ENCODE results near the gene JAKMIP2. TPM values are rescaled to one million over a fixed set of nuclear protein-coding genes. Genes with fewer than 3 reads are reported as not detected.

Gene JAKMIP2
- total and polyA plus RNA-seq, 9 donors = 0.10 to 7.0 (median 0.24) TPM

GRCh38 chr5:147708708-147709107 lies 73.8 kb downstream of the JAKMIP2 start:
- no peak for DNase-seq
- intact Hi-C loops (cut with DNase I) = no loop called here
- Histone ChIP-seq H3K36me3 (no peaks in the 10 kb centered on the region), H3K4me3 (no peak overlapping the region), H3K27ac (no peak overlapping the region), H3K27me3 (no peaks in the 10 kb centered on the region), H3K9me3 (no peaks in the 10 kb centered on the region), H3K4me1 (ENCODE audit: insufficient read depth) (no peaks in the 10 kb centered on the region)
- TF ChIP-seq, protein P1, sequence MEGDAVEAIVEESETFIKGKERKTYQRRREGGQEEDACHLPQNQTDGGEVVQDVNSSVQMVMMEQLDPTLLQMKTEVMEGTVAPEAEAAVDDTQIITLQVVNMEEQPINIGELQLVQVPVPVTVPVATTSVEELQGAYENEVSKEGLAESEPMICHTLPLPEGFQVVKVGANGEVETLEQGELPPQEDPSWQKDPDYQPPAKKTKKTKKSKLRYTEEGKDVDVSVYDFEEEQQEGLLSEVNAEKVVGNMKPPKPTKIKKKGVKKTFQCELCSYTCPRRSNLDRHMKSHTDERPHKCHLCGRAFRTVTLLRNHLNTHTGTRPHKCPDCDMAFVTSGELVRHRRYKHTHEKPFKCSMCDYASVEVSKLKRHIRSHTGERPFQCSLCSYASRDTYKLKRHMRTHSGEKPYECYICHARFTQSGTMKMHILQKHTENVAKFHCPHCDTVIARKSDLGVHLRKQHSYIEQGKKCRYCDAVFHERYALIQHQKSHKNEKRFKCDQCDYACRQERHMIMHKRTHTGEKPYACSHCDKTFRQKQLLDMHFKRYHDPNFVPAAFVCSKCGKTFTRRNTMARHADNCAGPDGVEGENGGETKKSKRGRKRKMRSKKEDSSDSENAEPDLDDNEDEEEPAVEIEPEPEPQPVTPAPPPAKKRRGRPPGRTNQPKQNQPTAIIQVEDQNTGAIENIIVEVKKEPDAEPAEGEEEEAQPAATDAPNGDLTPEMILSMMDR (IDR thresholded peaks at IDR 0.05) = no peak
- no peak for TF ChIP-seq POLR2A (IDR thresholded peaks at IDR 0.05)
- TF ChIP-seq EP300 (IDR thresholded peaks at IDR 0.05) = no peak
- WGBS, 3 donors = 44 to 53% (median 49%) methylated on average over 2 of the region's 2 CpGs

DNA sequence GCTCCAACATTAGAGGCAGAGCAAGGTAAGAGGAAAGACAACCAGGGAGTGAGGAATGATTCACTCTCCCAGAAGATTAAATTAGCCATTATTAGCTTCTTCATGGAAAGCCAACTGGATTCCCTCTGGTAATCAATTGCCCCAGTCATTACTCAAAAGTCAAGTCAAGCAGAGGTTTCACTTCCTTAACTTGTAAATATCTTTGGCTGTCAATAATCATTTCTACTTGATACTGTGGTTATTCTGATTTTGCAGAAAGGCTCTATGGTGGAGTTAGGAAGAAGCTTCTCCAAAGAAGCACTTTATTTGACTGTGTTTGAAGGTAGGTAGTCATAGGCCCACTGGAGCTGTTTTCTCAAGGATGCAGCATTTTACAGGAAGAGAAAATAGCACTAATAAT lies 78.0 kb downstream of the JAKMIP2 start:
- DNase-seq = no peak
- Histone ChIP-seq H3K9me3 (no peaks in the 10 kb centered on the region), H3K4me3 (no peak overlapping the region), H3K27ac (no peak overlapping the region), H3K4me1 (ENCODE audit: insufficient read depth) (no peaks in the 10 kb centered on the region), H3K36me3 (no peaks in the 10 kb centered on the region), H3K27me3 (no peaks in the 10 kb centered on the region)
- intact Hi-C loops (cut with DNase I) = no loop called here
- TF ChIP-seq POLR2A (IDR thresholded peaks at IDR 0.05) (no peak), EP300 (IDR thresholded peaks at IDR 0.05) (no peak)
- TF ChIP-seq, protein P1 (IDR thresholded peaks at IDR 0.05) = no peak

DNA sequence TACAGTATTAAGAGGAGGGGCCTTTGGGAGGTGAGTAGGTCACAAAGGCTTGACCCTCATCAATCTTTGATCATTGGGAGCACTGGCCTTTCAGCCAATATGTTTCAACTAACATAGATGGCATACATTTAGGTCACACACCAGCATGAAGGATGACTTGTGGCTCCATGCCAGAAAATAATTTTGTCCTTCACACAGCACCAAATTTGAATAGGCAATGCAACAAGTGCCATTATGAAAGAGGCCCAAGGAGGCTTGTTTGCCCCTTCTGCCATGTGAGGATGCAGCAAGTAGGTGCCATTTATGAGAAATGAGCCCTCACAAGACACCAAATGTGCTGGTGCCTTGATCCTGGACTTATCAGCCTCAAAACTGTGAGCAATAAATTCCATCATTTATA lies 81.1 kb downstream of the JAKMIP2 start:
- H3K36me3 ChIP-seq = no peaks in the 10 kb centered on the region
- H3K4me1 ChIP-seq (ENCODE audit: insufficient read depth) = no peaks in the 10 kb centered on the region
- TF ChIP-seq POLR2A (IDR thresholded peaks at IDR 0.05) = no peak
- TF ChIP-seq, protein P1 (IDR thresholded peaks at IDR 0.05) = no peak
- H3K9me3 ChIP-seq = no peaks in the 10 kb centered on the region
- intact Hi-C loops (cut with DNase I) = no loop called here
- DNase-seq = no peak
- no peak overlapping the region for H3K4me3 ChIP-seq
- no peak overlapping the region for H3K27ac ChIP-seq
- no peaks in the 10 kb centered on the region for H3K27me3 ChIP-seq

- no peak overlapping the region for H3K27ac ChIP-seq
- TF ChIP-seq EP300 (IDR thresholded peaks at IDR 0.05) (no peak), POLR2A (IDR thresholded peaks at IDR 0.05) (no peak)
- TF ChIP-seq, protein P1 (IDR thresholded peaks at IDR 0.05) = no peak
- intact Hi-C loops (cut with DNase I) = no loop called here
- H3K36me3 ChIP-seq = no peaks in the 10 kb centered on the region
- DNase-seq = no peak
- H3K4me3 ChIP-seq = no peak overlapping the region
- H3K27me3 ChIP-seq = no peaks in the 10 kb centered on the region
- no peaks in the 10 kb centered on the region for H3K9me3 ChIP-seq
- no peaks in the 10 kb centered on the region for H3K4me1 ChIP-seq (ENCODE audit: insufficient read depth)
- 79 to 88% (median 87%) methylated on average over 3 of the region's 3 CpGs for WGBS, 3 donors
These were observed 82.9 kb downstream of the JAKMIP2 start for GRCh38 chr5:147699496-147700088.

Measured in ovary (tissue), 9 donors.